VCaP (cell line): ENCODE results near the gene HSD17B2.

Experiments used
- H3K27ac ChIP-seq: fragments of 450-650 bp; 2 replicates; pipeline ENCODE4 v1.5.1; 2017
- CTCF ChIP-seq: fragments of 450-650 bp; conservative IDR thresholded peaks from 2 replicates; pipeline ENCODE4 v1.5.1; 2017; ENCODE audit warnings: mild to moderate bottlenecking, moderate library complexity

HSD17B2 gene

GRCh38 chr16:82067804-82068325 lies 32.8 kb downstream of the HSD17B2 start:
- TF ChIP-seq CTCF: no peak
- H3K27ac ChIP-seq: no peak overlapping the region

DNA sequence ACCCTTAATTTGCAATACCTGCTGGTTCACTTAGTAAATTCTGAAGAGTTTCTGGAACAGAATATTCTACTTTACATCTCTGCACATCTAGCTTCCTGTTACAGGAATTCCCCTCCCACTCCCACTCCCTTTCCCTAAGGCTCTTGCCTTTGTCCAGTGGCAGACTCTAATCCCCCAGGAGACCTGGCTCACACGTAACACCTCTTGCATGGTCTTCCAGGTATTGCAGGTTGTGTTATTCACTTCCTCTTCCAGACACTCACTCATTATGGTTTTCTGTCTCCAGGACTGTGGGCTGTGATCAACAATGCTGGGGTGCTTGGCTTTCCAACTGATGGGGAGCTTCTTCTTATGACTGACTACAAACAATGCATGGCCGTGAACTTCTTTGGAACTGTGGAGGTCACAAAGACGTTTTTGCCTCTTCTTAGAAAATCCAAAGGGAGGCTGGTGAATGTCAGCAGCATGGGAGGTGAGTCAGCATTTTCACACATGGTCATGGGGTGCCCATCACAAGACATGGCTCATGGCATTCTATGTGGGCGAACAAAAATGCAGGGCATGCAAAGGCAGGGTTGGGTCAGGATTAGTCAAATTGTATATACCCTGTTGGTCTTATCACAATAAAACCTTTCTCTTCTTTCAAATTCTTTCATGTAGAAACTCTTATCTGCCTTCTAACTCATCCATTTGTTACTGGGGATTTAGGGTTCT lies 35.8 kb downstream of the HSD17B2 start:
- TF ChIP-seq CTCF: no peak

DNA sequence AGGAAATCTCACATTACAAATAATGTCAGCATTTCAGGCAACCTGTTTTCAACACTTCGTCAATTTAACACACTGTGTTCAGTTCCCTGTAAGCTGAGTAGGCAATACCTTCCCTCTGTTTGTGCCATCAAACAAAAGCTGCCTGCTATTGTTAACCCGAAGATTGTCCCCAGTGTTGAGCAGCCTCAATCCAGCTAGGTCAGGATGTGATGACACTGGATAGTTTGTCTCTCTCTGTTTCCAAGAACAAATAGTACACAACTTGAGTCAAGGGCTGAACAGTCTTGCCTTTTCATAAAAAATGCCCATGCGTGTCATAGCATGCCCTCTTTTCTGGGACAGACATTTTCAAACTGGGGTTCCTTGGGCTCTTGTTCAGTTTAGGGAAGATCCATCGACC lies 36.4 kb downstream of the HSD17B2 start:
- TF ChIP-seq CTCF: no peak
- H3K27ac ChIP-seq: no peak overlapping the region

More for the DNA sequence above, 35.8 kb downstream of the HSD17B2 start:
- H3K27ac ChIP-seq: no peak overlapping the region

DNA sequence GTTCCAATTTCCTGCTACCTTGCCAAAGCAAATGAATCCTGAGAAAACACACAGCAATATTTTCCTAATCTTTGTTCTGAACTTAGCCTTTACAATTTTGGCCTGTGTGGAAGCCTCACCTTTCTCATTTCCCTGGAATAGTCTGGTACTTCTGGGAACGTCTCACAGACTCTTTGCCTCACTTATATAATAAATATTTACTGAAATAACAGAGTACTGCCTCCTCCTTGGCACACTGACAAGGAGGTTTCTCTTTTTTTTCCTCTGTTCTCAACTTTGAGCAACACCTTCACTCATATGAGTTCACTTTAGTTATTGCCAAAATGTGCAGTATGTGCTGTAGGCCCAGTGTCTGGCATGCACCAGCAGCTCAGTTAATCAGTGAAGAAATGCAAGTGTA lies 37.3 kb downstream of the HSD17B2 start:
- no peak overlapping the region for H3K27ac ChIP-seq
- TF ChIP-seq CTCF: no peak

GRCh38 chr16:82074019-82074558 lies 39.0 kb downstream of the HSD17B2 start:
- no peak overlapping the region for H3K27ac ChIP-seq
- no peak for TF ChIP-seq CTCF

DNA sequence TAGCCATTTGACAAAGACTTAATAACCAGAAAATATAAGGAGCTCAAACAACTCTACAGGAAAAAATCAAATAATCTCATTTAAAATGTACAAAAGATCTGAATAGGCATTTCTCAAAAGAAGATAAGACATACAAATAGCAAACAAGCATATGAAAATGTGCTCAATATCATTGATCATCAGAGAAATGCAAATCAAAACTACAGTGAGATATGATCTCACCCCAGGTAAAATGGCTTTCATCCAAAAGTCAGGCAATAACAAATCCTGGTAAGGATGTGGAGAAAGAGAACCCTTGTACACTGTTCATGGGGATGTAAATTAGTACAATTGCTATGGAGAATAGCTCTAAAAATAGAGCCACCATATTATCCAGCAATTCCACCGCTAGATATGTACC lies 43.1 kb downstream of the HSD17B2 start:
- no peak overlapping the region for H3K27ac ChIP-seq
- TF ChIP-seq CTCF: no peak

DNA sequence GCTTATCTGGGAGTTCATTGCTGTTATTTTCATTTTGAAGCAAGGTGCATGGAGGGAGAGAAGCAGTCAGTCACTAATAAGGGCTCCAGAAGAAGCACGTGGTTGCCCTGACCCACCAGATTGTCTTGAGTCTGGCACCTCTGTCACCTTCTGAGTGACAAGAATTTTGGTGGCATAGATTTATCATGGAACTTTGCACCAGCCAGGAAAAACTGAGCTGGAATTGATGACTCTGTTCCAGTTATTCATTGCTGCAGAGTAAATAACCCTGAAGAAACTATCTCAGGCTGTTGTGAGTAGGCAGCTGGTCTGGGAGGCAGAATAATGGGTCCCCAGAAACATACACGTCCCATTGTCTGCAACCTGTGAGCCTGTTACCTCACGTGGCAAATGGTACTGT lies 44.8 kb downstream of the HSD17B2 start:
- no peak overlapping the region for H3K27ac ChIP-seq
- TF ChIP-seq CTCF: no peak
